ENCODE results near the gene GMPS.
A peak's percentile ranks its signal among the peaks of the same experiment; 100 is the strongest.

The GMPS gene

GRCh38 chr3:155908605-155909004 is 38.2 kb downstream of the GMPS start:
- no peak for DNase-seq (ENCODE audit: low read depth)
- no peak overlapping the region for H3K4me3 ChIP-seq (ENCODE audit: control insufficient read depth, low read depth, low read length)
- TF ChIP-seq CTCF (IDR thresholded peaks at IDR 0.05; ENCODE audit: control insufficient read depth, insufficient read depth, low read depth, low read length, missing control alignments), result no peak

GRCh38 chr3:155912090-155912489 is 41.6 kb downstream of the GMPS start:
- H3K4me3 ChIP-seq (ENCODE audit: control insufficient read depth, low read depth, low read length), result no peak overlapping the region
- DNase-seq (ENCODE audit: low read depth), result no peak
- TF ChIP-seq CTCF (IDR thresholded peaks at IDR 0.05; ENCODE audit: control insufficient read depth, insufficient read depth, low read depth, low read length, missing control alignments), result no peak

- TF ChIP-seq CTCF (IDR thresholded peaks at IDR 0.05; ENCODE audit: control insufficient read depth, insufficient read depth, low read depth, low read length, missing control alignments), result no peak
- no peak for DNase-seq (ENCODE audit: low read depth)
- no peak overlapping the region for H3K4me3 ChIP-seq (ENCODE audit: control insufficient read depth, low read depth, low read length)
Measured at GRCh38 chr3:155912579-155913190, 42.2 kb downstream of the GMPS start.

GRCh38 chr3:155917781-155918180 is 47.3 kb downstream of the GMPS start:
- no peak for DNase-seq (ENCODE audit: low read depth)
- TF ChIP-seq CTCF (IDR thresholded peaks at IDR 0.05; ENCODE audit: control insufficient read depth, insufficient read depth, low read depth, low read length, missing control alignments), result no peak
- no peak overlapping the region for H3K4me3 ChIP-seq (ENCODE audit: control insufficient read depth, low read depth, low read length)

GRCh38 chr3:155919728-155920127 is 49.3 kb downstream of the GMPS start:
- TF ChIP-seq CTCF (IDR thresholded peaks at IDR 0.05; ENCODE audit: control insufficient read depth, insufficient read depth, low read depth, low read length, missing control alignments), result no peak
- H3K4me3 ChIP-seq (ENCODE audit: control insufficient read depth, low read depth, low read length), result no peak overlapping the region
- DNase-seq (ENCODE audit: low read depth), result no peak

GRCh38 chr3:155921486-155921885 is 51.0 kb downstream of the GMPS start:
- no peak overlapping the region for H3K4me3 ChIP-seq (ENCODE audit: control insufficient read depth, low read depth, low read length)
- DNase-seq (ENCODE audit: low read depth), result no peak
- TF ChIP-seq CTCF (IDR thresholded peaks at IDR 0.05; ENCODE audit: control insufficient read depth, insufficient read depth, low read depth, low read length, missing control alignments), result no peak

- no peak overlapping the region for H3K4me3 ChIP-seq (ENCODE audit: control insufficient read depth, low read depth, low read length)
- peak; percentile 3 for TF ChIP-seq CTCF (IDR thresholded peaks at IDR 0.05; ENCODE audit: control insufficient read depth, insufficient read depth, low read depth, low read length, missing control alignments)
- no peak for DNase-seq (ENCODE audit: low read depth)
Measured at GRCh38 chr3:155934230-155934629, 63.8 kb downstream of the GMPS start.

All from AG09309 (cell line).